Fibroblast of skin of left biceps (primary cell): ENCODE data around the gene NUDT16L1.

Source experiments
- DNase-seq, 2 experiments: peaks; one replicate each; pipeline ENCODE4 v3.0.0-alpha.2; 2013; ENCODE audit warnings: low read depth in 2 of 2

The NUDT16L1 gene

DNA sequence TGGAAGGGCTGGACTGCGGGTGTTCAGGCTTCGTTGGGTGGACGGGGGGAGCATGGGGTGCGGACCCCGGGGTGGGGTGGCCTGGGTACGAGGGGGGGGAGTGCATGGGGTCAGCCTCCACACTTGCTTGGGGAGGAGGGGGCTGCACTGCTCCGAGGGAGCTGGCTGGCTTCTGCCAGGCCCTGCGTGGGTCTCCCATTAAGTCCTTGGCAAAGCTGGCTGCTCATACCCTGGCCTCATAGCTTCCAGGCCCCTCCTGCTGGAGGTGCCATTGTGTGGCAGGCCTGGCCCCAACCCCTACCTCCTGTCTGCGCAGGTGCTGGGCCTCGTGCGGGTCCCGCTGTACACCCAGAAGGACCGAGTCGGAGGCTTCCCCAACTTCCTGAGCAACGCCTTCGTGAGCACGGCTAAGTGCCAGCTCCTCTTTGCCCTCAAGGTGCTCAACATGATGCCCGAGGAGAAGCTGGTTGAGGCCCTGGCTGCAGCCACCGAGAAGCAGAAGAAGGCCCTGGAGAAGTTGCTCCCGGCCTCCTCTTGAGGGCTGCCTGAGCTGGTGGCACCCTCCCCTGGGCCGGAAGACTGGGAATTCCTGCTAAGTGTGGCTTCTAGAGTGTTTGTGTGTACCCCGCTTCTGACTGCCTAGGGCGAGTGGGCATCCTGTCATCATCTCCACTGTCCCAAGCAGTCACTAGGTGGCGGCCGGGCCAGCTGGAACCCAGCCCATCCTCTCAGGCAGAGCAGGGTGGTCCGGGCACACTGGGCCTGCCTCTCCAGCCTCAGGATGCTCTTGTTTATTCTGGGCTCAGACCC lies 1.5 kb downstream of the NUDT16L1 start:
- no peak for DNase-seq

GRCh38 chr16:4695473-4696171 lies 2.3 kb downstream of the NUDT16L1 start:
- no peak for DNase-seq

DNA sequence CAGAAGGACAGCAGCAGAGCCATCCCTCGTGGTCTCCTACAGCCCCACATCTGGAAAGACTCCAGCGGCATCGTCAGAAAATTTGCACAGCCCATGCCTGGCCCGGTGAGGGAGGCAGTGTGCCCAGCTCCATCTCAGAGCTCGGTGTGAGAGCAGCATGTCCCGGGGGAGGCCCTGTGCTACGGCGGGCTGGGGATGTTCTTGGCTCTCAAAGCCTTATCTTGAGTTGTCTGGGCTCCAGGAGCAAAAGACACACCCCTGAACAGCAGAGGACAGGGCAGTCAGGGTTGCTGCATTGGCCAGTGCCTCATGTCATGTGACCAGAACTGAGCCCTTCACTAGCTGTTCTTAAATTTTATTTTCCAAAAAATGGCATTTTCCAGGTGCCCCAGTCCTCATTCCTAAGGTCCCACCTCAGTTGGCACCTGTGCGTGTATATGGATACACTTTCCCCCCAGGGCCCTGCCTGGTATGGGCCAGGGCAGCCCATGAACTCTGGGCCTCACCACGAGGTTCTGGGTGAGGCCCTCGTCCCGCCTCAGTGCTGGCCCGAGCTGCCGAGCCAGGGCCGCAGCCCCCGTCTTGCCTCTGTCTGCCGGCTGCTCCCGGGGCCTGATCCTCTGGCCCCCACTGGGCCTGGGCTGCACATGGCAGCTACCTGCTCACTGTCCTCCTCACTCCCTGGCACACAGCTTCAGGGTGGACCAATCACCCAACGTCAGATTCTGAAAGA lies 3.0 kb downstream of the NUDT16L1 start:
- DNase-seq = no peak

GRCh38 chr16:4696905-4697847 lies 3.8 kb downstream of the NUDT16L1 start:
- no peak for DNase-seq

DNA sequence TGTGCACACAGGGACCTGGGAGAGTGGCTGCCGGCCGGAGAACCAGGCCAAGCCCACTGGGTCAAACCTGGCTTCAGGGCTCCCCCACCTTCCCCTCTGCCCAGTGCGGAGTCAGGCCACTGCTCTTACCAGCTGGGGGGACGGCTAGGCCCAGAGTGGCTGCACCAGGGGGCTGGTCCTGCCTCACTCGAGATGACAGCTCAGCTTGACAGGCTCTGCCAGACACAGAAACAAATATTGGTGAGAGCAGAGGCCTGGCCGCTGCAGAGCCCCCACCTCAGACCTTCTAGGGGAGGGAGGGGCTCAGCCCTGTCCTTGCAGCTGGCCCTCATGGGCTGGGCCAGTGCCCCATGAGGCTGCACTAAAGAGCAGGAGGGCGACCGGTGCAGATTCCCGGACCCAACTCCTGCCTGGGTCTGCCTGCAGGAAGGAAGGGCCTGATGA lies 4.5 kb downstream of the NUDT16L1 start:
- no peak for DNase-seq

DNA sequence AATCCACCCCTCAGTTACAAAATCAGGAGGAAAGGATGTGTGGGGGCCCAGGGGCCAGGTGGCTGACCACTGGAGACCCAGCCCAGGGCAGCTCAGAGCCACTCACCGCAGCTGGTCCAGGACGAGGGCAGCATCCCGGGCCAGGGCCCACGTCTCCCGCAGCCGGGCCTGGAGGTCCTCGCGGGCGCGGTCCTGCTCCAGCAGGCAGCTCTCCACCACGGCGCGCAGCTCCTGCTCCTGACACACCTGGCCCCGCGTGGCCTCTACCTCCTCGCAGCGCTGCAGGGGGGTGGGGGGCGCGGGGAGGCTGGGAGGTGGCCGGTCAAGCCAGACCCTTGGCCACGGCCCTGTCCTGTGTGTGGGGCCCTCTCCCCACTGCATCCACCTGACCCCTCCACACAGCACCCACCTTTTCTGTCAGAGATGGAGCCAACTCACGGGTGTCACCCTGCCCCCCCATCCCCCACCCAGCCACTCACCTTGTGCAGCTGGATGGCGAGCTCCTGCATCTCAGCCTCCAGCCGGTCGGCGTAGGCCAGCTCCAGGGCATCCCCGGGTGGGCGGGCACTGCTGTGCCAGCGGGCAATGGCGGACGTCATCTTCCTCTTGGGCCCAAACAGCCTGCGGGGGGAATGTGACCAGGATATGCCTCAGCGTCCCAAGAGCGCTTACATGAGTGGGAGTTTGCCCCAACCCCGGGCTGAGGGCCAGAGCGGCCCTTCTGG lies 5.1 kb downstream of the NUDT16L1 start:
- no peak for DNase-seq

DNA sequence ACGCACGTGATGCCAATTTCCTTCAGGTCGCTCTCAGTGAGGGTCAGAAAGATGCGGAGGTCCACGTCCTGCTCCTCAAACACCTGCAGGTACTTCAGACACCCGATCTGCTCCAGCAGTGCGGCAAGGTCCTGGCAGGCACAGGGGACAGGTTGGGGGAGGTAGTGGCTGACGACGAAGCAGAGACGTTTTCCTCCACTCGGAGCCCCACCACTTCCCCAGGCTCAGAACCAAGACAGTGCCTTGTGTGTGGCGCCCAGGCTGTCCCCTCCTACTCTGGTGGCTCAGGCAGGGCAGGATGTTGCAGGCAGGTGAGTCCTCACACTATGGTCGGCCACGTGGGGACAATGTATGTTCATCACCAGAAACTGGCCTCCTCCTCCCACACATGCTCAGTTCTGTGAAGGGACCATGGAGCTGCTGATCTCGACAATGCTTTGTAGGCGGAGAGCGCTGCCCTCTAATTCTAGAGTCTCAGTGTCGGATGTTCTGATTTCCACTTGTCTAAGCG lies 5.7 kb downstream of the NUDT16L1 start:
- no peak for DNase-seq

- no peak for DNase-seq
These were observed 7.1 kb downstream of the NUDT16L1 start for GRCh38 chr16:4700380-4700996.

DNA sequence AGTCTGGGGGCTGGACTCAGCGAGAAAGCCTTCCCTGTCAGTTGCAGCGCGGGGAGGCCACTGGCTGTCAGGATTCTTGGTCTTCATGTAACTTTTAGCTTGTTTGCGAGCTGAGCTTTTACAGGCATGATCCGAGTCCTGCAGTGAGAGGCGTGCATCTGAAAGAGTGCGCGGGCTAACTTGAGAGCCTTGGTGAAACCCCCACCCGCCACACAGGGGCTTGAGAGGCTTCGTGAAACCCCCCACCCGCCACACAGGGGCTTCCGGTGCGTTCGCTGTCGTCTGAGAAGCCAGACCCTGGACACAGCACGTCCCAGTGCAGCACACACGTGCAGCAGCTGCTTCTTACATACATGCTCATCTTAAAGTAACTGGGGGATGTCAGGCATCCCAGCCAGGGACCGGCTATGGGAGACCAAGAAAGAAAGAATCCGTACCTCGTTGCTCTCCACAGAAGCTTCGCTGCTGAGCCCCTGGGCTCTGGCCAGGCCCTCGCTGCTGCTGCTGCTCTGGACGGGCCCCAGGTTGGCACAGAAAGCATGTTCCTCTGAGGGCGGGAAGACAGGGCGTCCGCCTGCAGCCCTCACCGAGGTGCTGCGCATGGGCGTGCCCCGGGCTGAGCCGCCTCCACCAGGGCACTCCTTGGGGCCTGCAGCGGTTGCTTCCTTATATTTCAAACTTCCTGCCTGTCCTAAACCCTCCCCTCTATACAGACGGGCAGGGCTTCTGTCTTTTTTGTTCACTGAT lies 7.8 kb downstream of the NUDT16L1 start:
- no peak for DNase-seq

DNA sequence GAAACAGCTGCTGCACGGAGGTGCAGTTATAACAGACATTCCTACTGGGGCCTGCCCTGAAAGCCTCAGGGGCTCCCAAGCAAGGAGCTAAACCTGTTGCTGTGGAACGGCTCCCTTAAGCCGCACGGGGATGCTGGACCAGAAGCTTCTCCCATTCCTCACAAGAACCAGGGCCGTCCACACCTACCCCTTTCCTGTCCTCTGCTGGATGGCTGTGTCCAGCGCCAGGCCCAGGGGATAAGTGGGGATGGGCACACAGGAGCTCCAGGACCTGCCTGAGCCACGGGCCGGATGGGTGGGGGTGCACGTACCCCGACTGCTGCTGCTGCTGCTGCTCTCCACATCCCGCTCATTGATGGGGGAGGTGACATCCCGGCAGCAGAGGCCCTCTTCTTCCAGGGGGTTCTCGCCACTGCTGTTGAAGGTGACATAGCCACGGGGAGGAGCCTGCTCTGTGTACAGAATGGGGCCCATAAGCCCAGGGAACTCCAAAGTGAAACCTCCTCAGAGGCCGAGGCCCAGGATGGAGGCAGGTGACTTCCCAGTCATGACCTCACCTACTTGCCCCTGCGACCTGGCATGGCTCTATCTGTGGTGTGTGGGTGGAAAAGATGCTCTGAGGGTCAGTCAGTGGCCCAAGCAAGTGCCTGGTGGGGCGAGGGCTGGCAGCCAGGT lies 8.6 kb downstream of the NUDT16L1 start:
- no peak for DNase-seq

- DNase-seq = no peak
These were observed 9.1 kb downstream of the NUDT16L1 start for GRCh38 chr16:4702466-4702808.

DNA sequence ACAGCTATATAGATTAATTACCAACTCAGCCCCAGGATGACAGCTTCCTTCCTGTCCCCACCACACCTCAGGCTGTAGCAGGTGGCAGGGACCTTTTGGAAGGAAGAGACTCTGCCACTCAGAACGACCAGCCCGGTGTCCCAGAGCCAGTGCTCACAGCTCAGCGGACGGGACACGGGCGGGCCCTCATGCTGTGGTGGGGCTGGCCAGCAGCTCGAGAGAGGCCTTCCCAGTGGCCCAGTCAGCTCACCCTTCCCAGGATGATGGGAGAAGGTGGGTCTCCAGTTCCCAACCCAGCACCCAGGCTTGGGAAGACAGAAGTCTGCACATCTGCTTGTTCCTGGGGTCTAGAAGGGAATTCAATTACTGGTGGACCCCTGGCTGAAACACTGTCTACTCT lies 10.5 kb downstream of the NUDT16L1 start:
- no peak for DNase-seq

DNA sequence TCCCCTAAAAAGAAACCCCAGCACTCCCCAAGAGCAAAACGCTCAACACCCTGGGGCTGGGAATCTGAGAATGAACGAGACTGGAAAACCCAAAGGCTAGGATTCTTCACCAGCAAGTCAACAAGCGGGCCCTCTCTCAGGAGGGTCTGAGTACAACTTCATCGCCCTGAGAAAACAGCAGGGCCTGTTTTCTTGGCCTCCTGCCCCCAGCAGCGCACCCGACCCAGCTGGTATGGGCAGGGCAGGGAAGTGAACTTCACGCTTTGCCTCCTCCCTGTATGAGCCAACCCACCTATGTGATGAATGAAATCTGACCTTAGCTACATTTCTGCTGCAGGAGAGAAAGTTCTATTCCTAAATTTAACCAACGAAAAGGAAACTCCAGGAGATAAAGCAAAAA lies 11.1 kb downstream of the NUDT16L1 start:
- DNase-seq = no peak

GRCh38 chr16:4704913-4705312 lies 11.6 kb downstream of the NUDT16L1 start:
- no peak for DNase-seq

DNA sequence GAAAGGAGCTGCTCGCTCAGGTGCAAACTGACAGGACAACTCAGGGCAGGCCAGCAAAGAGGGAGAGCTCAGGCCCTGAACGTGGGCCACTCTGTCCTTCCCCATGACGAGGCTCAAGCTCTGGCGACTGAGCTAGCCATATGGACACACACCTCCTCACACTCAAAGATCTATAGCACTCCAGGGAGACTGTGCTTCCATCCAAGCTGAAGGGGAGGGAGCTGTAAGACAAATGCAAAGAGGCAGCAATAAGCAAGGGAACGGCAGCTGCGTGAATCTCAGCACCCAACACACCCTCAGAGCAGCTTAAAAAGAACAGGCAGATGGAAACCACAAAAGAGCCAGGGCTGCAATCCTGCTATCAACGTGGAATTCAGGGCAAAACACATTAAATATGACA lies 13.5 kb downstream of the NUDT16L1 start:
- no peak for DNase-seq

- DNase-seq = no peak
These were observed 16.1 kb downstream of the NUDT16L1 start for GRCh38 chr16:4709481-4709880.

DNA sequence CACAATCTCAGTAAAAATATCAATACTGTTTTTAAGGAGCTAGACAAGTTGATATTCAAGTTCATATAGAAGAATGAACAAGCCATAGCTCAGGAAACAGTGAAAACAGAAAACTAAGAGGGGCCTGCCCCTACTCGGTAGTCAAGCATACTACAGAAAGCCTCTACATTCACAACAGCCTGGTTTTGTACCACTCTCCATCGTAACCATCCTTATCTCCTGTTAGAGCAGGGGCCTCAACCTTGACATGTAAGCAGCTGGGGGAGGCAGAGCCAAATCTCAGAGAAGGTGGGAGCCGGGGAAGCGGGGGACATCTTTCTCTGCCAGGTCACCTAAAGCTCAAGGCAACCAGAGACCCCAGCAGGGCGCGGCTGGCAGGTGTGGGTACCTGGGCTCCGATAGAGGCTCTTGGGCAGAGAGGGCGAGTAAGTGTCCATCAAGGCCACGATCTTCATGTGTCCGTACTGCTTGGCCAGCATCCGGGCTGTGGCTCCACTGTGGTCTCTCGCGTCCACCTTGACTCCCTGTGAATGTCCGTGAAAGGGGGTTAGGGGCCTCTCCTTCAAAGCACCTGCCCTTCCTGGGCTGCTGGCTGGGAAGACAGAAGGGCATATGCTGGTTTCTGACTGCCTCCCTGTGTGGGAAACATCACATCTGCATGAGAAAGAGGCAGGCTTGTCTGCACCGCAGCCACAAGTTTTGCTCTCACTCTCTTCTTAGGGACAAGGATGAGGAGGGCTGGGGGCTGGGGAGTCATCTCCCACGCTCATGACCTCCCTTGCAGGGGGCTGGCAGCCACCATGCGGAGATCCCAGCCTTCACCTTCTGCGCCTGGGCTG lies 20.5 kb downstream of the NUDT16L1 start:
- DNase-seq = no peak

DNA sequence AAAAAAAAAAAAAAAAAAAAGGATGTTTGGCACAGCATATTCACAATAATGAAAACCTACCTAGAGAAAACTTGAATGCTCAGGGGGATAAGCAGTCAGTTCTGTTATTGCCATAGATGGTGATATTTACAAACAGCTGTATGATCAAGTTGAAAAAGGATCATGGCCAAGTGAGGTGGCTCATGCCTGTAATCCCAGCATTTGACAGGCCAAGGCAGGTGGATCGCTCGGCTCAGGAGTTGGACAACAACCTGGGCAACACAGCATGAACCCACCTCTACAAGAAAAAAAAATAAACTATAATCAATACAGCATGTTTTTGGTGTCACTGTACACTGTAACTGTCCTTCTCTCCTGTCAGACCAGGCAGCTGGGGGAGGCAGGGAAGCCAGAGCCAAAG lies 21.6 kb downstream of the NUDT16L1 start:
- DNase-seq = no peak
